Prostate gland (tissue), 2 donors: ENCODE results near the gene SPSB4. TPM values are rescaled to one million over a fixed set of nuclear protein-coding genes. Genes with fewer than 3 reads are reported as not detected.

Experiments used
- DNase-seq: peaks from one replicate; pipeline ENCODE4 v3.0.0-alpha.2; 2019; ENCODE audit warnings: low spot score
- H3K27ac ChIP-seq, 2 donors: fragments of 200-600 bp; sonication (generic); 2 replicates each; pipeline ENCODE4 v1.5.1; 2017 to 2019
- H3K27me3 ChIP-seq: fragments of 200-600 bp; sonication (generic); replicated peaks from 2 replicates; pipeline ENCODE4 v1.5.1; 2019; ENCODE audit not compliant: insufficient read depth
- H3K36me3 ChIP-seq, 2 donors: fragments of 200-600 bp; sonication (generic); 1 replicate in 1 of 2; 2 replicates in 1 of 2; pipeline versions ENCODE4 v1.5.1 to v1.8.1; 2017 to 2019
- H3K4me1 ChIP-seq: fragments of 200-600 bp; sonication (generic); replicated peaks from 2 replicates; pipeline ENCODE4 v1.5.1; 2019
- H3K4me3 ChIP-seq, 2 donors: fragments of 200-600 bp; sonication (generic); 2 replicates each; pipeline ENCODE4 v1.5.1; 2017 to 2019
- H3K9me3 ChIP-seq: fragments of 200-600 bp; sonication (generic); 2 replicates; pipeline ENCODE4 v1.5.1; 2017
- POLR2A ChIP-seq: fragments of 450-650 bp; IDR thresholded peaks from one replicate; pipeline ENCODE4 v1.6.1; 2016; ENCODE audit warnings: antibody characterized with exemption, mild to moderate bottlenecking
- POLR2AphosphoS5 ChIP-seq: sonication (generic); formaldehyde crosslinking; IDR thresholded peaks from one replicate; pipeline ENCODE4 v1.6.1; 2017; ENCODE audit warnings: antibody characterized with exemption
- WGBS: methylation state at CpG from one replicate; pipeline ENCODE4 v1.1.5; 2018; 5-methylcytosine and 5-hydroxymethylcytosine counted together
- intact Hi-C: fragments of 100-400 bp; cut with DNase I; formaldehyde crosslinking; loops from one replicate; pipeline ENCODE4 v1.14.2; 2022
- total RNA-seq, 2 donors: library from RNA; depleted of rRNA; stranded (reverse); fragments of >200 nt; gene quantifications; one replicate each; pipeline ENCODE4 v1.1.0, GENCODE V29; 2016
- TF ChIP-seq, protein P1 (sequence below), 4 experiments: fragments of 200-600 bp in 2 of 4; fragments of 450-650 bp in 2 of 4; sonication (generic) in 2 of 4; IDR thresholded peaks; 1 replicate in 3 of 4; 2 replicates in 1 of 4; pipeline ENCODE4 v1.5.1; 2016 to 2019; ENCODE audit warnings: antibody characterized with exemption in 4 of 4, mild to moderate bottlenecking in 2 of 4, moderate library complexity in 2 of 4

The SPSB4 gene
- total RNA-seq, 2 donors from 2014 or later, result 1.0 TPM; not detected in 1

DNA sequence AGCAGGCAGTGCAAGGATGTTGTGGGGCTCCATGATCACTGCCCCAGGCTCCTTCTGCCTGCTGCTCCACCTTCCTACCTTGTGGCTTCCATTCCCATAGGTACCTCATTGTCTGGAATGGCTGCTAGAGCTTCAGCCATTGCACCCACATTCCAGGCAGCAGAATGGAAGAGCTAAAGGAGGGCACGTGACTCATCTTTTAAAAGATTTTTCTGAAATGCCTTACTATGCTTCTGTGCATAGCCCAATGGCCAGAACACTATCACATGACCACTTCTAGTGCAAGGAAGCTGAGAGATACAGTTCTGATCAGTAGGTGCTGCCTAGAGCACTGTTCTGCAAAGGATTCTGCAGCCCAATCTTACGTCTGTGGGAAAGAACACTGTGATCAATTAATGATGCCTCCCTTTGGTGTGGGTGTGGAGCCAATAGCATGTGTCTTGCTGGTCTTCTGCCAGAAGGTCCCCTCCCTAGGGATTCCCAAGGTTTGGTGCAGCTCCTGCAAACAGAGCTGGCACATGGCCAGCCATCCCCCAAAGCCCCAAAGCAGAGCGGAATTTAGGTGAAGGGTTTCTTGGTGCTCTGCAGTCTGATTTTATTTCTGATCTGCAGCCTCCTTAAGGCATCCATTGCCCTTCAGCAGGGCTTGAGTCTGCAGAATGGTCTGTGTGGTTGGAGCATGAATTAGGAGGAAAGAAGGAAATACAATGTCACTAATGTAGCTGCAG is 34.4 kb downstream of the SPSB4 start:
- intact Hi-C loops, result no loop called here
- 88% methylated on average over 3 of the region's 3 CpGs for WGBS
- TF ChIP-seq POLR2AphosphoS5 (no peak), POLR2A (no peak)
- TF ChIP-seq, protein P1, sequence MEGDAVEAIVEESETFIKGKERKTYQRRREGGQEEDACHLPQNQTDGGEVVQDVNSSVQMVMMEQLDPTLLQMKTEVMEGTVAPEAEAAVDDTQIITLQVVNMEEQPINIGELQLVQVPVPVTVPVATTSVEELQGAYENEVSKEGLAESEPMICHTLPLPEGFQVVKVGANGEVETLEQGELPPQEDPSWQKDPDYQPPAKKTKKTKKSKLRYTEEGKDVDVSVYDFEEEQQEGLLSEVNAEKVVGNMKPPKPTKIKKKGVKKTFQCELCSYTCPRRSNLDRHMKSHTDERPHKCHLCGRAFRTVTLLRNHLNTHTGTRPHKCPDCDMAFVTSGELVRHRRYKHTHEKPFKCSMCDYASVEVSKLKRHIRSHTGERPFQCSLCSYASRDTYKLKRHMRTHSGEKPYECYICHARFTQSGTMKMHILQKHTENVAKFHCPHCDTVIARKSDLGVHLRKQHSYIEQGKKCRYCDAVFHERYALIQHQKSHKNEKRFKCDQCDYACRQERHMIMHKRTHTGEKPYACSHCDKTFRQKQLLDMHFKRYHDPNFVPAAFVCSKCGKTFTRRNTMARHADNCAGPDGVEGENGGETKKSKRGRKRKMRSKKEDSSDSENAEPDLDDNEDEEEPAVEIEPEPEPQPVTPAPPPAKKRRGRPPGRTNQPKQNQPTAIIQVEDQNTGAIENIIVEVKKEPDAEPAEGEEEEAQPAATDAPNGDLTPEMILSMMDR (IDR thresholded peaks at IDR 0.05), result no peak
- H3K4me1 ChIP-seq, result no peaks in the 10 kb centered on the region
- H3K27me3 ChIP-seq, result no peaks in the 10 kb centered on the region
- no peak for DNase-seq
- H3K36me3 ChIP-seq, result no peaks in the 10 kb centered on the region
- H3K27ac ChIP-seq, result no peak overlapping the region
- H3K4me3 ChIP-seq, result no peak overlapping the region
- H3K9me3 ChIP-seq, result no peaks in the 10 kb centered on the region

DNA sequence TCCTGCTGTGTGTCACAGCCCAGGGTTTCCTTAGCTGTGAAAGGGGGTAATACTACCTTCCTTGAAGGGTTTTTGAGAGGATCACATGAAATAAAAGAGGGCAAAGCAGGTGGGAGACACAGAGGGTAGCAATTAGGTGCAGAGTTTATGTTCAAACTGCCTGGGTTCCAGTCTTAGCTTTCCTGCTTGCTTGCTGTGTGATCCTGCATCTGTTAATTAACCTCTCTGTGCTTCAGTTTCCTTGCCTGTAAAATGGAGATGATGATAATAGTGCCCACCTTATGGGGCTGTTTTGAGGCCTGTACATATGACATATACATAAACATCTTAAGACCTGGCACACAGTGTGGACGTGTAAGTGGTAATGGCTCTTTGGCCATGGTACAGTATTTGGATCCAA is 35.0 kb downstream of the SPSB4 start:
- WGBS, result 28% methylated on average over 1 of the region's 1 CpG
- H3K9me3 ChIP-seq, result no peaks in the 10 kb centered on the region
- no peak for DNase-seq
- H3K27ac ChIP-seq, result no peak overlapping the region
- intact Hi-C loops, result no loop called here
- no peaks in the 10 kb centered on the region for H3K4me1 ChIP-seq
- no peaks in the 10 kb centered on the region for H3K27me3 ChIP-seq
- TF ChIP-seq POLR2AphosphoS5, result no peak
- TF ChIP-seq, protein P1 (IDR thresholded peaks at IDR 0.05), result no peak
- H3K36me3 ChIP-seq, result no peaks in the 10 kb centered on the region
- no peak overlapping the region for H3K4me3 ChIP-seq

- no peak overlapping the region for H3K4me3 ChIP-seq
- no peaks in the 10 kb centered on the region for H3K4me1 ChIP-seq
- H3K27ac ChIP-seq, result no peak overlapping the region
- intact Hi-C loops, result no loop called here
- no peaks in the 10 kb centered on the region for H3K36me3 ChIP-seq
- no peak for DNase-seq
- no peaks in the 10 kb centered on the region for H3K27me3 ChIP-seq
- TF ChIP-seq, protein P1 (IDR thresholded peaks at IDR 0.05), result no peak
- TF ChIP-seq POLR2A (no peak), POLR2AphosphoS5 (no peak)
- WGBS, result 81% methylated on average over 8 of the region's 8 CpGs
- H3K9me3 ChIP-seq, result no peaks in the 10 kb centered on the region
Measured at GRCh38 chr3:141087076-141087777, 36.1 kb downstream of the SPSB4 start.

DNA sequence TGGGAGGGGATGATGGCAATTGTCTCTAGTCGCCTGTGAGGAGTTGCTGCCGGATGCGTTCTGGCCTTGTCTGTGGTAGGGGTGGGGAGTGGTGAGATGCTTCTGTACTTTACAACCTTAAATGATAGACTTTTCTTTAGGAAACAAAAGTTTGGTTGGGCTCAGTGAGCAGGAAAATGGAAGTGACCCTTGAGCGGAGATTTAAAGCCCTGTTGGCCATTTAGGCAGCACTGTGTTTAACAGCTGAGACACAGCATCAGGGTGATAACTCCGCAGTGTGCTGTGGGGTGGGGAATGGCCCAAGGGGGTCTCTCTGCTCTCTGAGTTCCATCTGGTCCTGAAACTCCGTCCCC is 36.6 kb downstream of the SPSB4 start:
- Histone ChIP-seq H3K4me1 (no peaks in the 10 kb centered on the region), H3K27ac (no peak overlapping the region), H3K4me3 (no peak overlapping the region), H3K36me3 (no peaks in the 10 kb centered on the region), H3K27me3 (no peaks in the 10 kb centered on the region), H3K9me3 (no peaks in the 10 kb centered on the region)
- 73% methylated on average over 6 of the region's 6 CpGs for WGBS
- TF ChIP-seq POLR2AphosphoS5 (no peak), POLR2A (no peak)
- TF ChIP-seq, protein P1 (IDR thresholded peaks at IDR 0.05), result no peak
- intact Hi-C loops, result no loop called here
- DNase-seq, result no peak
